Neutrophil (primary cell): ENCODE results near the gene SH2D1B.

ENCODE experiments used
- H3K27ac ChIP-seq: fragments of 200-600 bp; sonication (generic); 2 replicates; pipeline ENCODE4 v1.5.1; 2016; ENCODE audit warnings: mild to moderate bottlenecking, moderate library complexity
- H3K27me3 ChIP-seq: fragments of 200-600 bp; sonication (generic); 2 replicates; pipeline ENCODE4 v1.6.0; 2016; ENCODE audit warnings: mild to moderate bottlenecking
- H3K36me3 ChIP-seq: fragments of 200-600 bp; sonication (generic); 2 replicates; pipeline ENCODE4 v1.5.1; 2017
- H3K4me1 ChIP-seq, 2 experiments: fragments of 200-600 bp in 1 of 2; sonication (generic) in 1 of 2; 1 replicate in 1 of 2; 2 replicates in 1 of 2; pipeline versions ENCODE4 v1.5.1 to v1.6.1; 2013 to 2016; ENCODE audit warnings: low read depth in 1 of 2, low read length in 1 of 2, mild to moderate bottlenecking in 1 of 2, moderate library complexity in 1 of 2; ENCODE audit not compliant: control insufficient read depth in 1 of 2, insufficient read depth in 1 of 2
- H3K4me3 ChIP-seq, 2 experiments: fragments of 200-600 bp in 1 of 2; sonication (generic) in 1 of 2; 1 replicate in 1 of 2; 2 replicates in 1 of 2; pipeline ENCODE4 v1.5.1; 2013 to 2016; ENCODE audit warnings: low read depth in 1 of 2, low read length in 1 of 2, mild to moderate bottlenecking in 1 of 2, moderate library complexity in 1 of 2
- H3K9me3 ChIP-seq: fragments of 200-600 bp; sonication (generic); 2 replicates; pipeline ENCODE4 v1.5.1; 2016
- TF ChIP-seq, protein P1 (sequence below): fragments of 200-600 bp; sonication (generic); IDR thresholded peaks from 2 replicates; pipeline ENCODE4 v1.5.1; 2016; ENCODE audit warnings: antibody characterized with exemption

The SH2D1B gene

DNA sequence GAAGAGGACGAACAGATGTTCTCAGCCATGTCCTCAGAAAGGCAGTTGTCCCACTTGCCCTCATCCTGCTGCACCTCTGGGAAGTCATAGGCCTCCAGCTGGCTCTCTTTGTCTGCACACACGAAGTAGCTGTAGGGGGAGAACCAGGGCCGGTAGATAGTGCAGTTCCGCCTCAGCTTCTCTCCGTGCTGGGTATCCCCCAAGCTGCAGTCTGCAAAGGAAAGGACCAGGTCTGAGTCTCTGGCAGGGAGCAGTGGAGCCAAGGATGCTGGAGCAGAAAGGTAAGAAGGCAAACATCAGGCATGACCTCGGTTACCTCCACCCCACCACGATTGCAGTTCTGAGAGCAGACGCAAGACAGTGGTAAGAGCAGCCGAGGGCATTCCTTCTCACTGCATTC, 37.5 kb downstream of the SH2D1B start:
- no peak overlapping the region for H3K27ac ChIP-seq
- H3K36me3 ChIP-seq: peaks cover 37% of the 10 kb centered on the region
- TF ChIP-seq, protein P1, sequence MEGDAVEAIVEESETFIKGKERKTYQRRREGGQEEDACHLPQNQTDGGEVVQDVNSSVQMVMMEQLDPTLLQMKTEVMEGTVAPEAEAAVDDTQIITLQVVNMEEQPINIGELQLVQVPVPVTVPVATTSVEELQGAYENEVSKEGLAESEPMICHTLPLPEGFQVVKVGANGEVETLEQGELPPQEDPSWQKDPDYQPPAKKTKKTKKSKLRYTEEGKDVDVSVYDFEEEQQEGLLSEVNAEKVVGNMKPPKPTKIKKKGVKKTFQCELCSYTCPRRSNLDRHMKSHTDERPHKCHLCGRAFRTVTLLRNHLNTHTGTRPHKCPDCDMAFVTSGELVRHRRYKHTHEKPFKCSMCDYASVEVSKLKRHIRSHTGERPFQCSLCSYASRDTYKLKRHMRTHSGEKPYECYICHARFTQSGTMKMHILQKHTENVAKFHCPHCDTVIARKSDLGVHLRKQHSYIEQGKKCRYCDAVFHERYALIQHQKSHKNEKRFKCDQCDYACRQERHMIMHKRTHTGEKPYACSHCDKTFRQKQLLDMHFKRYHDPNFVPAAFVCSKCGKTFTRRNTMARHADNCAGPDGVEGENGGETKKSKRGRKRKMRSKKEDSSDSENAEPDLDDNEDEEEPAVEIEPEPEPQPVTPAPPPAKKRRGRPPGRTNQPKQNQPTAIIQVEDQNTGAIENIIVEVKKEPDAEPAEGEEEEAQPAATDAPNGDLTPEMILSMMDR: no peak
- H3K27me3 ChIP-seq: no peaks in the 10 kb centered on the region
- no peak overlapping the region for H3K4me3 ChIP-seq
- no peaks in the 10 kb centered on the region for H3K4me1 ChIP-seq
- no peaks in the 10 kb centered on the region for H3K9me3 ChIP-seq

DNA sequence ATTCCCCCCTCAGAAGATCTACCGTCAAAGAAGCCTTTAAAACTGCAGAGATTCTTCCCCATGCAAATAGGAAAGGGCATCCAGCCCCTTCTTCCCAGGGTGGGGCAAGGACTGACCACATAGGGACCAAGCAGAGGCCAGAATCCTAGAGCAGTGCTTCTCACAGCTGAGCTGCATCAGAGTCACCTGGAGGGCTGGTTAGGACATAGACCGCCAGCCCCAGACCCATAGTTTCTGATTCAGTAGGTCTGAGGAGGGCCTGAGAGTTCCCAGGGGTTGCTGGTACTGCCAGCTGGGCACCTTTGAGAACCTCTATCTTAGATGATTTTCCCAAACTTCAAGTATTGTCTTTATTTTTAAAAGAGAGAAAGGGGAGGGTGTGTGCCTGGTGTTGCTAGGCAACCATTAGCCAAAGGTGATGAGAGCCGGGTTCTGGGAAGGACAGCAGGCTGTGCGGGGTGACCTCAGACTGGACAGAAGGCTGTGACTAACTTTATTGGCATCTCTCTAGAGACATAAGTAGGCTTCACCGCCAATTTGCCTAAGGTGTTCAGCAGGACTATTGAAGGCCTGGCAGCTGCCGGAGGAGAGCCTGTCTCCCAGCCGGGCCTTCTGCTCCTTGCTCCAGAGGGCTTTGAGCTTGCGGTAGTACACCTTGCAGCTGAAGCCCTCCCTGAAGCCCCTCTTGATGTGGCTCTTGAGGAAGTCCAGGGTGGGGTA, 38.2 kb downstream of the SH2D1B start:
- Histone ChIP-seq H3K9me3 (no peaks in the 10 kb centered on the region), H3K36me3 (peaks cover 41% of the 10 kb centered on the region), H3K4me3 (no peak overlapping the region), H3K27ac (no peak overlapping the region), H3K27me3 (no peaks in the 10 kb centered on the region), H3K4me1 (no peaks in the 10 kb centered on the region)
- TF ChIP-seq, protein P1: no peak

DNA sequence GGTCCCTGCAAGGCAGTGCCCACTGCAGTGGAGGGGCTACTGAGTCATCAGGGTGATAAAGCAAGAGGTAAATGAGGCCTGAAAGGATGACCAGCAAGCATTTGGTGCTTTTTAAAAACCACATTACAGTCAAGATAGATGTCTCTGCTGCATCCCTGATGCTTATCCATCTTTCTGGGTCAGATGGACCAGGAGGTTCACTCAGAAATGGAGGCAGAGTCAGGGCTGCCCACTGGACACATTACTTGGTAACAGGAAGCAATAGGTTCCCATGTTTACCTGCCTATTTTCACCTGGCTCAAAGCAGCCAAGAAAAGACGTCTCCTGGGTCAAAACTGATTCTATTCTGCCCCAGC, 38.9 kb downstream of the SH2D1B start:
- H3K27ac ChIP-seq: no peak overlapping the region
- no peak overlapping the region for H3K4me3 ChIP-seq
- no peaks in the 10 kb centered on the region for H3K4me1 ChIP-seq
- no peaks in the 10 kb centered on the region for H3K27me3 ChIP-seq
- H3K36me3 ChIP-seq: peaks cover 46% of the 10 kb centered on the region
- no peaks in the 10 kb centered on the region for H3K9me3 ChIP-seq
- TF ChIP-seq, protein P1: no peak

DNA sequence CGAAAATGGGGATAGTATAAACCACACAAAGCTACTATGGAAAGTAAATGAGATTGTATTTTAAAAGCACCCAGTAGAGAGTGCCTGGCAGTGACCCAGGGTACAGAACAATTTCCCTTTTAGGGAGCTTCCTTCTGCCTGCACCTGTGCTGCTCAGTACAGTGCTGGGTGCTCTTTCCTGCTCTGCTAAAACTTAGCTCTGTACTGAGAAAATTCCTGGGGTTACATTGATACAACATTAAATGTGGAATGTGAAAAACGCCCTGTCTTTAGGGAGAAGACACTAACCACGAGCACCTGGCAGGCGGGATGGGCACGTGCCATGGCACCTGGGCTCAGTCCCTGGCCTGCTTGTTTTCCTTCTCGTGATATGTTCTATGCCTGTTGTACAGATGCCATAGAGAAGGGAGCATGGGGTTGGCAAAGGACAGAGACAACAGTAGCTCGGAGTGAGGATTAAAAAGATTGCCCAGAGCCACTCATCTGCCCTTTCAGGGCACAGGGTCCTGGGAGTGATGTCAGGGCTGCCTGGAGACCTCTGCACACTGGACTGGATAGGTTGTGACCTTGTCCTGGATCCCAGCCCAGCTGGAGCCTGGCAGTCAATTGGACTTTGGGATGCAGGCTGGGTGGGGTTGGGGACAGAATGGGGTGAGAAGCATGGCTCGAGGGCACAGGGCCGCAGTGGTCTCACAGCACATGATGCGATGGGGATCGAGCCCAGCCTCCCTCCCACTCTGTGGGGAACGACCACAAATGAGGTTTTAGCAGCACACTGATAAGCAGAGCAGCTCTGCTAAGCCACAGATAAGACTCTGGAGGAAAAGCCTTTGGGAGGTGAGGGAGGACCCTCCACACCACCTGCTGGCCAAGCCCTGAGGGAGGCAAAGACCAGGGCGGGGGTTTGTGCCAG, 39.5 kb downstream of the SH2D1B start:
- H3K36me3 ChIP-seq: peaks cover 53% of the 10 kb centered on the region
- H3K27me3 ChIP-seq: no peaks in the 10 kb centered on the region
- TF ChIP-seq, protein P1: no peak
- H3K27ac ChIP-seq: no peak overlapping the region
- H3K4me1 ChIP-seq: no peaks in the 10 kb centered on the region
- no peak overlapping the region for H3K4me3 ChIP-seq
- H3K9me3 ChIP-seq: no peaks in the 10 kb centered on the region

DNA sequence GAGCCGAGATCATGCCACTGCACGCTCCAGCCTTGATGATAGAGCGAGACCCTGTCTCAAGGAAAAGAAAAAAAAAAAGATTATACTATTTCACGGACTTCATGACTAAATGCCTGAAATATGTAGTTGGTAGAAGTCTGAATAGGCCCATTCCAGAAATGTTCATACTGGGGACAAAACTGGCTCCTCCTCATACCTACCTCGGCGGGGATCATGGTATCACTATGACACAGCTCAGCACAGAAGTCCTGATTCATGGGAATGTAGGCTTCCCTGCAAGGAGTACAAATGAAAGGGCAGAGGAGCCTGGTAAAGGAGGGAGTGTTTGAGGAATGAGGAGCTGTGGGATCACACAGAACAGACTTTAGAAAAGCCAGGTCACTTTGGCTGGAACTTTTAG, 40.3 kb downstream of the SH2D1B start:
- no peaks in the 10 kb centered on the region for H3K27me3 ChIP-seq
- TF ChIP-seq, protein P1: no peak
- H3K9me3 ChIP-seq: no peaks in the 10 kb centered on the region
- no peaks in the 10 kb centered on the region for H3K4me1 ChIP-seq
- no peak overlapping the region for H3K4me3 ChIP-seq
- H3K27ac ChIP-seq: no peak overlapping the region
- peaks cover 61% of the 10 kb centered on the region for H3K36me3 ChIP-seq
